Fibroblast of lung (primary cell): ENCODE data around the gene NOX3.

Experiments
- EZH2 ChIP-seq: IDR thresholded peaks from 2 replicates; pipeline ENCODE4 v1.5.1; 2012; ENCODE audit warnings: low read length, control low read depth, mild to moderate bottlenecking; ENCODE audit errors: missing control alignments
- TF ChIP-seq, protein P1 (sequence below), 2 donors: IDR thresholded peaks in 1 of 2; conservative IDR thresholded peaks in 1 of 2; 1 replicate in 1 of 2; 2 replicates in 1 of 2; pipeline ENCODE4 v1.5.1; 2011 to 2012; ENCODE audit warnings: low read length in 2 of 2, control low read depth in 1 of 2, inconsistent platforms in 1 of 2, low read depth in 1 of 2, mild to moderate bottlenecking in 1 of 2

GRCh38 chr6:155485756-155486155 lies 30.1 kb upstream of the NOX3 start:
- TF ChIP-seq, protein P1, sequence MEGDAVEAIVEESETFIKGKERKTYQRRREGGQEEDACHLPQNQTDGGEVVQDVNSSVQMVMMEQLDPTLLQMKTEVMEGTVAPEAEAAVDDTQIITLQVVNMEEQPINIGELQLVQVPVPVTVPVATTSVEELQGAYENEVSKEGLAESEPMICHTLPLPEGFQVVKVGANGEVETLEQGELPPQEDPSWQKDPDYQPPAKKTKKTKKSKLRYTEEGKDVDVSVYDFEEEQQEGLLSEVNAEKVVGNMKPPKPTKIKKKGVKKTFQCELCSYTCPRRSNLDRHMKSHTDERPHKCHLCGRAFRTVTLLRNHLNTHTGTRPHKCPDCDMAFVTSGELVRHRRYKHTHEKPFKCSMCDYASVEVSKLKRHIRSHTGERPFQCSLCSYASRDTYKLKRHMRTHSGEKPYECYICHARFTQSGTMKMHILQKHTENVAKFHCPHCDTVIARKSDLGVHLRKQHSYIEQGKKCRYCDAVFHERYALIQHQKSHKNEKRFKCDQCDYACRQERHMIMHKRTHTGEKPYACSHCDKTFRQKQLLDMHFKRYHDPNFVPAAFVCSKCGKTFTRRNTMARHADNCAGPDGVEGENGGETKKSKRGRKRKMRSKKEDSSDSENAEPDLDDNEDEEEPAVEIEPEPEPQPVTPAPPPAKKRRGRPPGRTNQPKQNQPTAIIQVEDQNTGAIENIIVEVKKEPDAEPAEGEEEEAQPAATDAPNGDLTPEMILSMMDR (conservative IDR thresholded peaks at IDR 0.05 in 1 of 2, IDR thresholded peaks at IDR 0.05 in 1 of 2; ENCODE audit: low read depth in 1 of 2, low read length in 2 of 2), result no peak
- no peak for TF ChIP-seq EZH2
